ENCODE results near the gene C5orf15.

The C5orf15 gene

DNA sequence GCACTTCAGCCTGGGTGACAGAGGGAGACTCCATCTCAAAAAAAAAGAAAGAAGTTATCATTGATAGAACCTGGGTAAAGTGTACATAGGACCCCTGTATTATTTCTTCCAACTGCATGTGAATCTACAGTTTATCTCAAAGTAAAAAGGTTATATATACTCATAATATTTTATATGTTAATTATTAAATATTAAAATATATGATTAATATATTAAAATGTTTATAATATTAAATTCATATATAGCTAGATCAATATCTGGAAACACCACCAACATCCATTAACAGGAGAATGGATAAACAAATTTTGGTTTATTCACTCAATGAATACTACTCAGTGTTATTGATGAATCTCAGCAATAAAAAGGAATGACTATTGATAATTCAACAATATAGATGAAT lies 19.7 kb downstream of the C5orf15 start:
- no peak for TF ChIP-seq ZFX (IDR thresholded peaks at IDR 0.05)
- TF ChIP-seq, protein P1, sequence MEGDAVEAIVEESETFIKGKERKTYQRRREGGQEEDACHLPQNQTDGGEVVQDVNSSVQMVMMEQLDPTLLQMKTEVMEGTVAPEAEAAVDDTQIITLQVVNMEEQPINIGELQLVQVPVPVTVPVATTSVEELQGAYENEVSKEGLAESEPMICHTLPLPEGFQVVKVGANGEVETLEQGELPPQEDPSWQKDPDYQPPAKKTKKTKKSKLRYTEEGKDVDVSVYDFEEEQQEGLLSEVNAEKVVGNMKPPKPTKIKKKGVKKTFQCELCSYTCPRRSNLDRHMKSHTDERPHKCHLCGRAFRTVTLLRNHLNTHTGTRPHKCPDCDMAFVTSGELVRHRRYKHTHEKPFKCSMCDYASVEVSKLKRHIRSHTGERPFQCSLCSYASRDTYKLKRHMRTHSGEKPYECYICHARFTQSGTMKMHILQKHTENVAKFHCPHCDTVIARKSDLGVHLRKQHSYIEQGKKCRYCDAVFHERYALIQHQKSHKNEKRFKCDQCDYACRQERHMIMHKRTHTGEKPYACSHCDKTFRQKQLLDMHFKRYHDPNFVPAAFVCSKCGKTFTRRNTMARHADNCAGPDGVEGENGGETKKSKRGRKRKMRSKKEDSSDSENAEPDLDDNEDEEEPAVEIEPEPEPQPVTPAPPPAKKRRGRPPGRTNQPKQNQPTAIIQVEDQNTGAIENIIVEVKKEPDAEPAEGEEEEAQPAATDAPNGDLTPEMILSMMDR (conservative IDR thresholded peaks at IDR 0.05), result no peak

DNA sequence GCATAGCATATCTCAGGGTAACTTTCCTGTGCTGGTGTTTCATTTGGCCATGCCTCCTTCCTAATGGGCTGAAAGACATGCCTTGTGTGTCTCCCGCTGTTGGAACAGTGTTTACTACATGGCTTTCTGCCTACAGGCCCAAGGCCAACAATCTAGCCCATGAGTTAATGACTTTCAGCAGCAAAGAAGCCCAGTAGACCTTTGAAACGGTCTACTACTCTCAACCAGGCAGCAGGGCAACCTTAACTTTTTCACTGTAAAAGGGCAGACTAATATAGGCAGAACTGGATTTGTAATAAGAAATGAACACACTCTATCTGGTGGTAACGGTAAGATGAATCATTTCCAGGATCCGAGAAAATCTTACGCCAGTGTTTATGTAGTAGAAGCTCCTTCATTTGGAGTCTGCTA lies 21.0 kb downstream of the C5orf15 start:
- H3K27ac ChIP-seq, result no peak overlapping the region
- no peak for TF ChIP-seq ZFX (IDR thresholded peaks at IDR 0.05)
- TF ChIP-seq, protein P1 (conservative IDR thresholded peaks at IDR 0.05), result no peak

More for the DNA sequence above, 19.7 kb downstream of the C5orf15 start:
- no peak overlapping the region for H3K27ac ChIP-seq

DNA sequence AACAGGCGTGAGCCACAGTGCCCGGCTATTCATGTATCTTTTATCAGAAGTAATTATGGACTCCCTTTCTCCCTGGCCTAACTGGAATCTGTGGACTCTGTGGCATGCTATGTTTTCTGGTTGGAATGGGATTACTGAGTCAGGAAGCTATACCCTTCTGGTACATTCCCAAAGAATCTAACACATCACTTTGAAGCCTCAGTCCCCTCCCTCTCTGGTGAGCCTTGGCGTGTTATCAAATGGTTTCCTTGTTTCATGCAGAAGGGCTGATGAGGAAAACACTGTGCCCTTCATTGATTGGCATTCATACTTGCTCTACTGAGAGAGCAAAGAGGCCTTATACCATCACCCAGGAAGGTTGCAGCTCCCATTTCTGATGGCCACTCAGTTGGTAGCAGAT lies 22.9 kb downstream of the C5orf15 start:
- H3K27ac ChIP-seq, result no peak overlapping the region
- TF ChIP-seq, protein P1 (conservative IDR thresholded peaks at IDR 0.05), result no peak
- TF ChIP-seq ZFX (IDR thresholded peaks at IDR 0.05), result no peak

DNA sequence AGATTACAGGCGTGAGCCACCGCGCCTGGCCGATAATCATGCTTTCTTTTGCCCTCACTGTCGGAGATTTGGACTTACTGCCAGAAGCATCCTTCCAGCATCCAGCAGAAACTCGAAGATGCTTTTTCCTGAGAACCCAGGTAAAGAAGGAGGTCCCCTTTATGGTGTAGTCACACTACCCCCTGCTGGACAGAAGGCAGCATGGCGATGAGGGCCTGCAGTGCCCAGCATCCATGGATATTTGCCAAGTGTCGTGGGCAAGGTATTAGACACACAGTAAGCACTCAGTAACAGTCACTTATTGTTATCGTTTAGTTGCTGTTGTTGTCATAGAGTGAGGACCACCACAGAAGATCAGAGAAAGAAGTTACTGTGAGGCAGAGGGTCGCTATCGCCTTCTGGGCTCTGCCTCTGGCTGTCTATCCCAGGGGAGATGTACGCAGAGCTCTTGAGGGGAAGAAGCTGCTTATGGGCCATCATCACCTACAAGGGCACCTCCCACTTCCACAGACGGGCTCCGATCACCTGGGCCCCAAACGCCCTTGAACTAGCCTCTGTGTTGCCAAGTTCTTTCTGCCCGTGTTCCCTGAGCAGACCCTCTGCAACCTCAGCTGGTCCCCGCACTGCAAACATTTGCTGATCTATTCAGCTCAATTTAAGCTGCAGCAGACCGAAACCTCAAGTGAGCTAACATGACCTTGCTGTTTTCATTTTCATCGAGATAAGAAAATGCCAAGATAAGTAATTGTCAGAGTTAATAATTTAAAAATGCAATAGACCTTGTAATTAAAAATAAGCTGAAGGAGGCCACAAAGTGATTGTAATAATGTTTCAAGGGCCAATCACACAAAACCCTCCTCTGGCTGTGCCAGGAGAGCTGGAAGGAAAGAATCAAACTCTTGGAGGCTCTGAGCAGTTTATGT lies 23.9 kb downstream of the C5orf15 start:
- H3K27ac ChIP-seq, result no peak overlapping the region

DNA sequence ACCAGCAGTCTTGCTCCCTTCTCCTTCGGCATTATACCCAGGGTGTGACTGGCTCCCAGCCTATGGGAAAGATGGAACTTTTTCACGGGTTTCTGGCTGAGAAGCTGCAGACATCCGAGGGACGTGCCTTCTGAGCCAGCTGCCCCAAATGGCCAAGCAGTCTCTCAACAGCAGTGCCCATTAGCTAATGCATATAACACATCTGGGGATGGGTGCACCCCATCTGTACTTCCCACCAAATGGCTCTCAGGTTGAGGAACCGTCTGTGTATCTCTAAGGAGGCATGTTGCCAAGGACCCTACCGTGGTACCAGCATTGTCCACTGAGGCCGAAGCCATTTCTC lies 25.0 kb downstream of the C5orf15 start:
- TF ChIP-seq, protein P1 (conservative IDR thresholded peaks at IDR 0.05), result no peak
- TF ChIP-seq ZFX (IDR thresholded peaks at IDR 0.05), result no peak
- H3K27ac ChIP-seq, result no peak overlapping the region

More for the DNA sequence above, 23.9 kb downstream of the C5orf15 start:
- TF ChIP-seq ZFX (IDR thresholded peaks at IDR 0.05), result no peak
- TF ChIP-seq, protein P1 (conservative IDR thresholded peaks at IDR 0.05), result peak; percentile 82

DNA sequence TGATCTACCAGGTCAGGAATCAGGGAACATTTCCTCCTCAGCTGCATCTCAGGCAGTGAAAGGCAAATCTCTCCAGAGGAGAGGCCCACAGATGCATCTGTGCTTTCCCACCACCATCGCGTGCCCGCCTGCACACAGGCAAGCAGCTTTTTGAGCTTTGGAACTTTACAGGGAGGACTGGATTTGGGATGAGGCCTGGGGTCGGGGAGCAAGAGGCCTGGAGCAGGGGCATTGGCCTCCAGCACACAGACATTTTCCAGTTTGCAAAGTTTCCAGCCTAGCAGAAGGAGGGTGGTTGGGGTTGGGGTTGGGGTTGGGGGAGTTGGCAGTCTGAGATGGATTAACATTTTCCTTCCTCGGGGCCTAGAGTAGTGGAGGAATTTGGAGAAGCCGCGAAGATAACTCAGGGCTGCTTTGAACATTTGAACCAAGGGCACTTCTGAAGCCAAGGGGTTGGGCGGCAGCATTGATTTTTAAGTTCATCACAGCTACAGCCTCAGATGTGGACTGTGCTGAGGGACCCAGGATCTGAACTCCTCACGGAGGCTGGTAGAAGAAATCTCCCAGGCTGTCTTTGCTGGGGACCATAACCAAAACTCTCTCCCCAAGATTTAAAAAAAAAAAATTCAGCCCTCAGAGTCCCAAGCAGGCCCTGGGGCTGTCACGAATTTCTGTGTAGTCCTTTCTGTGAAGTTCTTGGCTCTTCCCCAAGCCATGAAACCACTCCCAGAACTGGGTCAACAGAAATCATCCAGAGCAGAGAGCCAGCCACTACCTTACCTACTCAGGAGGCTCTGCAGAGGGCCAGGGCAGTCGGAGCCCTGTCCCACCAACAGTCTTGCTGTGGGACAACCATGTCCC lies 25.6 kb downstream of the C5orf15 start:
- TF ChIP-seq, protein P1 (conservative IDR thresholded peaks at IDR 0.05), result no peak
- TF ChIP-seq ZFX (IDR thresholded peaks at IDR 0.05), result no peak
- no peak overlapping the region for H3K27ac ChIP-seq
